NB4 (cell line): ENCODE data around the gene FAM83C.

ENCODE experiments used
- POLR2A ChIP-seq: IDR thresholded peaks from 2 replicates; pipeline ENCODE4 v1.6.1; 2011; ENCODE audit warnings: mild to moderate bottlenecking; ENCODE audit not compliant: insufficient read length; ENCODE audit errors: extremely low read depth
- TF ChIP-seq, protein P1 (sequence below): IDR thresholded peaks from one replicate; pipeline ENCODE4 v1.5.1; 2012; ENCODE audit warnings: low read depth, low read length

DNA sequence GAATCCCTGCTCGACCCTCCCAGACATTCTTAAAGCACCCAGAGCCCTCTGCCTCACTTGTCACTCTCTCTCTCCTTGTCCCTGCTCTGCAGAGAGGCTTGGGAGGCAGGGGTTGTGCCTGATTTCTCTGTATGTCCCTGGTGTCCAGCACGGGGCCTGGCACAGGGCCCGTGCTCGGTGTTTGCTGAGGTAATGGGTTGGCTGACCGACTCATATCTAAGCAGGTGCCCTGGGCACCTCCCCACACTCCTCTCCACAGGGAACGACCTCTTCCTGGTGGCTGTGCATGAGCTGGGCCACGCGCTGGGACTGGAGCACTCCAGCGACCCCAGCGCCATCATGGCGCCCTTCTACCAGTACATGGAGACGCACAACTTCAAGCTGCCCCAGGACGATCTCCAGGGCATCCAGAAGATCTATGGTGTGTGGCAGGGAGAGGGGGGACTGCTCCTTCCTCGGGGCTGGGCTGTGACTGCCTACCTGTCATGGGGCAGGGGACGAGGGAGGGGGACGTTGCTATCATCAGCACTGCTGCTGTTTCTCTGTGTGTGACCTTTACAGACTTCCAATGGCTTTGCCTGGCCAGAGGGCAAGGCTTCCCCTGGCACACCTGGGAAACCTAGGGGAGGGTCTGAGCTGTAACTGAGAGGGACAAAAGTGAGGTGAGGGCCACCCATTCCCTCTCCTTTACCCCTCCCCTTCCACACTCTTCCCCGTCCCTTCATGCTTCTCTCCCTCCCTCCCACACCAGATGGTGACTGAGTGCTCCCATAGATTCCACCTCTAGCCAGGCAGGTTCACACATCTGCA, 28.5 kb downstream of the FAM83C start:
- TF ChIP-seq, protein P1, sequence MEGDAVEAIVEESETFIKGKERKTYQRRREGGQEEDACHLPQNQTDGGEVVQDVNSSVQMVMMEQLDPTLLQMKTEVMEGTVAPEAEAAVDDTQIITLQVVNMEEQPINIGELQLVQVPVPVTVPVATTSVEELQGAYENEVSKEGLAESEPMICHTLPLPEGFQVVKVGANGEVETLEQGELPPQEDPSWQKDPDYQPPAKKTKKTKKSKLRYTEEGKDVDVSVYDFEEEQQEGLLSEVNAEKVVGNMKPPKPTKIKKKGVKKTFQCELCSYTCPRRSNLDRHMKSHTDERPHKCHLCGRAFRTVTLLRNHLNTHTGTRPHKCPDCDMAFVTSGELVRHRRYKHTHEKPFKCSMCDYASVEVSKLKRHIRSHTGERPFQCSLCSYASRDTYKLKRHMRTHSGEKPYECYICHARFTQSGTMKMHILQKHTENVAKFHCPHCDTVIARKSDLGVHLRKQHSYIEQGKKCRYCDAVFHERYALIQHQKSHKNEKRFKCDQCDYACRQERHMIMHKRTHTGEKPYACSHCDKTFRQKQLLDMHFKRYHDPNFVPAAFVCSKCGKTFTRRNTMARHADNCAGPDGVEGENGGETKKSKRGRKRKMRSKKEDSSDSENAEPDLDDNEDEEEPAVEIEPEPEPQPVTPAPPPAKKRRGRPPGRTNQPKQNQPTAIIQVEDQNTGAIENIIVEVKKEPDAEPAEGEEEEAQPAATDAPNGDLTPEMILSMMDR, result no peak
- no peak for TF ChIP-seq POLR2A
